ENCODE results near the gene VWA8.

DNA sequence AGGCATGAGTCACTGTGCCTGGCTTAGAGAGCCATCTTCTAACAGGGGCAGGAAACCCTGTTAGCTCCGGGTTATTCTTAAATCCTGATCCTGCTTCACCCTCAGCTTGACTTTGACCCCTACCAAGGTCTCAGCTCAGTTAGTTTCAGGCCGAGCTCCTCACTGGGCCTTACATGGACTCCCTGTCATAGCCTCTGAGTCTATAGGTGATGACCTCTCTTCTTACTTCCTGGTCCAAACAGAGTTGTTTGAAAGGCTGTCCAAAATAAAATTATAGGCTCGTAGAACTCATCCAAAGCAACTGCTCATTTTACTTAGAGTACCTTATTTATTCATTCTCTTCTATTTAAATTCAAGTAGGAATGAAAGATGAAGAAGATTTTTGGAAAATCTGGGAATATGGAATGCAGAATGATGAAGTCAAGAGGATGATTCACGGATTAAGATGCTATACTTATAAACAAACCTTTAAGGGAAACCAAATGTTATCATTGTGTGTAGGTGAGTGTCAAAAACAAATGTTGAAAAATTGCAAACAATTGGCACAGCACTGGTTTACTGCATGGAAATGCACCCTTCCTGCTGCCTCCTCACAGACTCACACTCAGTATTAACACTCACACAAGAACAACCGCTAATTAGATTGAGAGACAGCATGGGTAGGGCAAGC lies 329.5 kb downstream of the VWA8 start:
- no peak for TF ChIP-seq BCL11A (tag by site-specific recombination; IDR thresholded peaks at IDR 0.05; ENCODE audit: low read depth)
- TF ChIP-seq, protein P1, sequence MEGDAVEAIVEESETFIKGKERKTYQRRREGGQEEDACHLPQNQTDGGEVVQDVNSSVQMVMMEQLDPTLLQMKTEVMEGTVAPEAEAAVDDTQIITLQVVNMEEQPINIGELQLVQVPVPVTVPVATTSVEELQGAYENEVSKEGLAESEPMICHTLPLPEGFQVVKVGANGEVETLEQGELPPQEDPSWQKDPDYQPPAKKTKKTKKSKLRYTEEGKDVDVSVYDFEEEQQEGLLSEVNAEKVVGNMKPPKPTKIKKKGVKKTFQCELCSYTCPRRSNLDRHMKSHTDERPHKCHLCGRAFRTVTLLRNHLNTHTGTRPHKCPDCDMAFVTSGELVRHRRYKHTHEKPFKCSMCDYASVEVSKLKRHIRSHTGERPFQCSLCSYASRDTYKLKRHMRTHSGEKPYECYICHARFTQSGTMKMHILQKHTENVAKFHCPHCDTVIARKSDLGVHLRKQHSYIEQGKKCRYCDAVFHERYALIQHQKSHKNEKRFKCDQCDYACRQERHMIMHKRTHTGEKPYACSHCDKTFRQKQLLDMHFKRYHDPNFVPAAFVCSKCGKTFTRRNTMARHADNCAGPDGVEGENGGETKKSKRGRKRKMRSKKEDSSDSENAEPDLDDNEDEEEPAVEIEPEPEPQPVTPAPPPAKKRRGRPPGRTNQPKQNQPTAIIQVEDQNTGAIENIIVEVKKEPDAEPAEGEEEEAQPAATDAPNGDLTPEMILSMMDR (tag by site-specific recombination; IDR thresholded peaks at IDR 0.05): no peak
- no peak for TF ChIP-seq ZNF600 (tag by site-specific recombination; IDR thresholded peaks at IDR 0.05)
- no peak for TF ChIP-seq YY1 (tag by site-specific recombination; IDR thresholded peaks at IDR 0.05)
- TF ChIP-seq ZBTB8A (tag by site-specific recombination; IDR thresholded peaks at IDR 0.05): no peak
- TF ChIP-seq, protein P2, sequence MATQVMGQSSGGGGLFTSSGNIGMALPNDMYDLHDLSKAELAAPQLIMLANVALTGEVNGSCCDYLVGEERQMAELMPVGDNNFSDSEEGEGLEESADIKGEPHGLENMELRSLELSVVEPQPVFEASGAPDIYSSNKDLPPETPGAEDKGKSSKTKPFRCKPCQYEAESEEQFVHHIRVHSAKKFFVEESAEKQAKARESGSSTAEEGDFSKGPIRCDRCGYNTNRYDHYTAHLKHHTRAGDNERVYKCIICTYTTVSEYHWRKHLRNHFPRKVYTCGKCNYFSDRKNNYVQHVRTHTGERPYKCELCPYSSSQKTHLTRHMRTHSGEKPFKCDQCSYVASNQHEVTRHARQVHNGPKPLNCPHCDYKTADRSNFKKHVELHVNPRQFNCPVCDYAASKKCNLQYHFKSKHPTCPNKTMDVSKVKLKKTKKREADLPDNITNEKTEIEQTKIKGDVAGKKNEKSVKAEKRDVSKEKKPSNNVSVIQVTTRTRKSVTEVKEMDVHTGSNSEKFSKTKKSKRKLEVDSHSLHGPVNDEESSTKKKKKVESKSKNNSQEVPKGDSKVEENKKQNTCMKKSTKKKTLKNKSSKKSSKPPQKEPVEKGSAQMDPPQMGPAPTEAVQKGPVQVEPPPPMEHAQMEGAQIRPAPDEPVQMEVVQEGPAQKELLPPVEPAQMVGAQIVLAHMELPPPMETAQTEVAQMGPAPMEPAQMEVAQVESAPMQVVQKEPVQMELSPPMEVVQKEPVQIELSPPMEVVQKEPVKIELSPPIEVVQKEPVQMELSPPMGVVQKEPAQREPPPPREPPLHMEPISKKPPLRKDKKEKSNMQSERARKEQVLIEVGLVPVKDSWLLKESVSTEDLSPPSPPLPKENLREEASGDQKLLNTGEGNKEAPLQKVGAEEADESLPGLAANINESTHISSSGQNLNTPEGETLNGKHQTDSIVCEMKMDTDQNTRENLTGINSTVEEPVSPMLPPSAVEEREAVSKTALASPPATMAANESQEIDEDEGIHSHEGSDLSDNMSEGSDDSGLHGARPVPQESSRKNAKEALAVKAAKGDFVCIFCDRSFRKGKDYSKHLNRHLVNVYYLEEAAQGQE (tag by site-specific recombination; IDR thresholded peaks at IDR 0.05): no peak
- TF ChIP-seq MEIS1 (CRISPR knock-in tag; IDR thresholded peaks at IDR 0.05; ENCODE audit: borderline replicate concordance): no peak
- TF ChIP-seq SCRT2 (tag by site-specific recombination; IDR thresholded peaks at IDR 0.05): no peak
- no peak for TF ChIP-seq RBAK (tag by site-specific recombination; IDR thresholded peaks at IDR 0.05)
- TF ChIP-seq ZNF146 (tag by site-specific recombination; IDR thresholded peaks at IDR 0.05): no peak
- TF ChIP-seq, protein P3, sequence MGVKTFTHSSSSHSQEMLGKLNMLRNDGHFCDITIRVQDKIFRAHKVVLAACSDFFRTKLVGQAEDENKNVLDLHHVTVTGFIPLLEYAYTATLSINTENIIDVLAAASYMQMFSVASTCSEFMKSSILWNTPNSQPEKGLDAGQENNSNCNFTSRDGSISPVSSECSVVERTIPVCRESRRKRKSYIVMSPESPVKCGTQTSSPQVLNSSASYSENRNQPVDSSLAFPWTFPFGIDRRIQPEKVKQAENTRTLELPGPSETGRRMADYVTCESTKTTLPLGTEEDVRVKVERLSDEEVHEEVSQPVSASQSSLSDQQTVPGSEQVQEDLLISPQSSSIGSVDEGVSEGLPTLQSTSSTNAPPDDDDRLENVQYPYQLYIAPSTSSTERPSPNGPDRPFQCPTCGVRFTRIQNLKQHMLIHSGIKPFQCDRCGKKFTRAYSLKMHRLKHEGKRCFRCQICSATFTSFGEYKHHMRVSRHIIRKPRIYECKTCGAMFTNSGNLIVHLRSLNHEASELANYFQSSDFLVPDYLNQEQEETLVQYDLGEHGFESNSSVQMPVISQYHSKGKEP (tag by site-specific recombination; IDR thresholded peaks at IDR 0.05): no peak
- no peak for TF ChIP-seq ZNF830 (tag by site-specific recombination; IDR thresholded peaks at IDR 0.05; ENCODE audit: low read depth)
- no peak for TF ChIP-seq ZNF132 (tag by site-specific recombination; IDR thresholded peaks at IDR 0.05; ENCODE audit: borderline replicate concordance)
- TF ChIP-seq, protein P4, sequence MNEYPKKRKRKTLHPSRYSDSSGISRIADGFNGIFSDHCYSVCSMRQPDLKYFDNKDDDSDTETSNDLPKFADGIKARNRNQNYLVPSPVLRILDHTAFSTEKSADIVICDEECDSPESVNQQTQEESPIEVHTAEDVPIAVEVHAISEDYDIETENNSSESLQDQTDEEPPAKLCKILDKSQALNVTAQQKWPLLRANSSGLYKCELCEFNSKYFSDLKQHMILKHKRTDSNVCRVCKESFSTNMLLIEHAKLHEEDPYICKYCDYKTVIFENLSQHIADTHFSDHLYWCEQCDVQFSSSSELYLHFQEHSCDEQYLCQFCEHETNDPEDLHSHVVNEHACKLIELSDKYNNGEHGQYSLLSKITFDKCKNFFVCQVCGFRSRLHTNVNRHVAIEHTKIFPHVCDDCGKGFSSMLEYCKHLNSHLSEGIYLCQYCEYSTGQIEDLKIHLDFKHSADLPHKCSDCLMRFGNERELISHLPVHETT (tag by site-specific recombination; IDR thresholded peaks at IDR 0.05): no peak
